Measurements from ENCODE around the gene NAV3.

NAV3 gene, protein sequence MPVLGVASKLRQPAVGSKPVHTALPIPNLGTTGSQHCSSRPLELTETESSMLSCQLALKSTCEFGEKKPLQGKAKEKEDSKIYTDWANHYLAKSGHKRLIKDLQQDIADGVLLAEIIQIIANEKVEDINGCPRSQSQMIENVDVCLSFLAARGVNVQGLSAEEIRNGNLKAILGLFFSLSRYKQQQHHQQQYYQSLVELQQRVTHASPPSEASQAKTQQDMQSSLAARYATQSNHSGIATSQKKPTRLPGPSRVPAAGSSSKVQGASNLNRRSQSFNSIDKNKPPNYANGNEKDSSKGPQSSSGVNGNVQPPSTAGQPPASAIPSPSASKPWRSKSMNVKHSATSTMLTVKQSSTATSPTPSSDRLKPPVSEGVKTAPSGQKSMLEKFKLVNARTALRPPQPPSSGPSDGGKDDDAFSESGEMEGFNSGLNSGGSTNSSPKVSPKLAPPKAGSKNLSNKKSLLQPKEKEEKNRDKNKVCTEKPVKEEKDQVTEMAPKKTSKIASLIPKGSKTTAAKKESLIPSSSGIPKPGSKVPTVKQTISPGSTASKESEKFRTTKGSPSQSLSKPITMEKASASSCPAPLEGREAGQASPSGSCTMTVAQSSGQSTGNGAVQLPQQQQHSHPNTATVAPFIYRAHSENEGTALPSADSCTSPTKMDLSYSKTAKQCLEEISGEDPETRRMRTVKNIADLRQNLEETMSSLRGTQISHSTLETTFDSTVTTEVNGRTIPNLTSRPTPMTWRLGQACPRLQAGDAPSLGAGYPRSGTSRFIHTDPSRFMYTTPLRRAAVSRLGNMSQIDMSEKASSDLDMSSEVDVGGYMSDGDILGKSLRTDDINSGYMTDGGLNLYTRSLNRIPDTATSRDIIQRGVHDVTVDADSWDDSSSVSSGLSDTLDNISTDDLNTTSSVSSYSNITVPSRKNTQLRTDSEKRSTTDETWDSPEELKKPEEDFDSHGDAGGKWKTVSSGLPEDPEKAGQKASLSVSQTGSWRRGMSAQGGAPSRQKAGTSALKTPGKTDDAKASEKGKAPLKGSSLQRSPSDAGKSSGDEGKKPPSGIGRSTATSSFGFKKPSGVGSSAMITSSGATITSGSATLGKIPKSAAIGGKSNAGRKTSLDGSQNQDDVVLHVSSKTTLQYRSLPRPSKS (N-terminal part only)

DNA sequence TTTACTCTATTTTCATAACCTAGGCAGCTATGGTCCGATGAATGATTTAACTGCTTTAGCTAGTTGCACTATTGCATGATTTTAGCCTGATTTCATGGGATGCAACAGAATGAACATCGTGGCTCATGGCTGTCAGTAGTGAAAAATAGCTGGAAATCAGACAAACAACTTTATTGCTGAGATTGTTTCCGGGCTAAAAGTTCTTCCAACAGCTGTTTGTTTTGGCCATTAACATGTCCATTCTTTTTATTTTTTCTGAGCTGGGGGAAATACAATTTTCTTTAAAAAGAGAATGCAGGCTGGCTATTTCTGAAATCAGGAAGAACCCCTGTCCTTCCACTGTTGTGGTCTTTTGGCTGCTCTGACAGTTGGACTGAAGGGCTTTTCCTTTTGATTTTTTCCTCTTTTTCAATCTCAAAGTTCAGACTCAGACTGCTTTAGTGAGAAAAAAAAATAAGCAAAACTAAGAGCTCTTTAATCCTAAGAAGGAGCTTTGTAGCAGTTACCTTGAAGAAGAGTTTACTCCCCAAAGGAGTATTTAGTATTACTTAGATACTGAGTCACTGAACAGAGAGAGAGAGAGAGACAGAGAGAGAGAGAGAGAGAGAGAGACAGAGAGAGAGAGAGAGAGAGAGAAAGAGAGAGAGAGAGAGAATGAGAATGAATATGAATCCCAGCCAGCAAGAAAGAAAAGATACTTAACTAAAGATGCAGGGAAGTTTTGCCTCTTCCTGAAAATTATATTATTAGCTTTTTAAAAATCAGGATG, at the start of gene NAV3:
Gene NAV3, plus strand, starts transcription at position 312 of the 769 bp plus-strand sequence. CDS start 568 bp downstream, outside the sequence.
- no peak for DNase-seq

DNA sequence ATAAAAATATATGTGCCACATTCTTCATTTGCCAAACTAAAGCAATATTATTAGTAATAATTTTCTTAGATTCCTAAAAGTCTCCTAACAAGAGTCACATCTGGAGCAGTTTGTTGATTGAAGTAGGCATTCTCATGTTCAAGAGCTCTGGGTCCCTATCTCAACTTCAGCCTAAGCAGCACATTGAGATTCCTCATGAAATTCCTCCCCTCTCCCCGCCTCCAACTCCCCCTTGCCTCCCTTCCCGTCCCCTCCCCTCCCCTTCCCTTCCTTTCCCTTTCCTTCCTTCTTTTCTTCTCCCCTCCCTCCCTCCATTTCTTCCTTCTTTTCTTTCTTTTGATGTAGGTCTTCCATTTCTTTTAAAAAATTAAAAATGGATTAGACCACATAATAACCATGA, 48.7 kb upstream of the NAV3 start:
- DNase-seq: no peak

DNA sequence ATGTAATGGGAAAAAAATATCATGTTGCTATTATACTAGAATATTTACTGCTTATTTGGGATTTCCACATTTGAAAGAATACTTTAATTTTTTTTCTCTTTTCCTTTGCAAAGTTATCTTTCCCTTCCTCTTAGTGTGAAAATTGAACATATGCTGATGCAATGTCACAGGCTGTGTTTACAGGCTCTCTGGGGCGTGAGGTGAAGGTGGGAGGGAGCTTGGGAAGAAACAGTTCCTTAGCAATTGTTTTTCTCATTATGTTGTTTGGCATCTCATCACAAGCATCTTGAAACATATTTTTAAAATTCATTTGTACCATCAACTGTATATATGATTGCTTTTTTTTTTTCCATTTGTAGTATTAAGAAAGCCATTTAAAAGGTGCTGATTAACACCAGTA, 47.9 kb upstream of the NAV3 start:
- no peak for DNase-seq

DNA sequence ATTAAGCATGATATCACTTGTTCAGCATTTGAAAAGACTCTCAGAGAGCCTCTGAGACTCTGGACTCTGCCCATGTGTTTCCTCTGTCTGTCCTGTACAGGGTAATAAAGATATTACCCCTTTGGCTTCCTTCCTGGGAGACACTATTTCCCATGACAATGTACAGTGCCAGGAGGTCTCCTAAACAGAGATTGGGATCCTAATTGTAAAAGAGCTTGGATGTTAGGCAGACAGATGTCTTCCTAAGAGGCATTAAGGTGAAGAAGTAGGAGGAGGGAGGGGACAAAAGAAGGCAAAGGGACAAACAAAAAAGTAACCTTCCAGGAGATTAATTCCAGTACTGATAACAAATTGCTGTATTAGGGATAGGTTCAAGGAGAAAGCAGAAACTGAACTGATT, 45.5 kb upstream of the NAV3 start:
- no peak for DNase-seq

- DNase-seq: no peak
These were observed 44.0 kb upstream of the NAV3 start for GRCh38 chr12:77786675-77787074.

GRCh38 chr12:77788231-77789168, 42.2 kb upstream of the NAV3 start:
- no peak for DNase-seq

DNA sequence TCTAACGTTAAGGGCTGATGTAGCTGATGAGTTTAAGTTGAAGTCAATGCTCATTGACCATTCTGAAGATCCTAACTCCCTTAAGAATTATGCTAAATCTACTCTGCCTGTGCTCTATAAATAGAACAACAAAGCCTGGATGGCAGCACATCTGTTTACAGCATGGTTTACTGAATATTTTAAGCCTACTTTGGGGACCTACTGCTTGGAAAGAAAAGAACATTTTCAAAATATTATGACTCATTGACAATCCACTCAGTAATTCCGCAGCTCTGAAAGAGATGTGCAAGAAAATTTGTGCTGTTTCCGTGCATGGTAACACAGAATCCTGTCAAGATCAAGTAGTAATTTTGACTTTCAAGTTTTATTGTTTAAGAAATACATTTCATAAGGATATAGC, 35.0 kb upstream of the NAV3 start:
- no peak for DNase-seq

GRCh38 chr12:77796775-77797174, 33.9 kb upstream of the NAV3 start:
- DNase-seq: no peak

- DNase-seq: no peak
These were observed 30.2 kb upstream of the NAV3 start for GRCh38 chr12:77800501-77800900.

- no peak for DNase-seq
These were observed 22.2 kb upstream of the NAV3 start for GRCh38 chr12:77808534-77808933.

- no peak for DNase-seq
These were observed 17.1 kb upstream of the NAV3 start for GRCh38 chr12:77813558-77813957.

DNA sequence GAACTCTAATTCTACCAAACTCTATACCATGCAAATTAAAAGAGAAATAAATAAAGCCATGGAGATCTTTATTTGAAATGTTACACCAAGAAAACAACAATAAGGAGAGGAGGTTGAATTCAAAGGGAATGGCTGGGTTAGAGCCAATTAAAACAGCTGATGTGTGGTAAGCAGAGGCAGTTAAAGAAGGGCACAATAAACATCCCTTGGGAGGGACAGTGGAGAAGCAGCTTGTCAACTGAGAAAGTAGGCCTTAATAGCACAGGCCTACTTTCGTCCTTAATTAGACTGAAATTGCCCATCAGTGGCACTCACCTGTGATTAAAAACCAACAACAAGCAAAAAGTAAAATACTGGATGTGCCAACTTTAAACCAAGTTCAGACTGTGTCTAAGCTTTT, 16.3 kb upstream of the NAV3 start:
- no peak for DNase-seq

DNA sequence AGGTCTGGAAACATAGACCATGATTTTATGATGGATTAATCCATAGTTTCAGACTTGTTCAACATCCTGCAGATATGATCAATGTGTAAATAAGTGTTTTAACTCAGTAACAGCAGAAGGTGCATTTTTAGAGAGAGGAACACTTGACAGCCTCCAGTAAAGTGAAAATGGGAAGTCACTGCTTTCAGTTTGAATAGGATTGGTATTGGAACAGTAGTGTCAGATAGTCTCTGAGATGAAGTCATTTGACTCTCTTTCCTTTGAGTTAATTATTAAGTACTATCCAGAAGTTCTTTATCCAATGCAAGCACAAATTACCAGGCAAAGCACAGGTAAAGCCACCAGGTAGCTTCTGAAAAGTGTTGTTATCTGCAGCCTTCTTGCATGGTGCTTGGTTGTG, 14.5 kb upstream of the NAV3 start:
- no peak for DNase-seq

DNA sequence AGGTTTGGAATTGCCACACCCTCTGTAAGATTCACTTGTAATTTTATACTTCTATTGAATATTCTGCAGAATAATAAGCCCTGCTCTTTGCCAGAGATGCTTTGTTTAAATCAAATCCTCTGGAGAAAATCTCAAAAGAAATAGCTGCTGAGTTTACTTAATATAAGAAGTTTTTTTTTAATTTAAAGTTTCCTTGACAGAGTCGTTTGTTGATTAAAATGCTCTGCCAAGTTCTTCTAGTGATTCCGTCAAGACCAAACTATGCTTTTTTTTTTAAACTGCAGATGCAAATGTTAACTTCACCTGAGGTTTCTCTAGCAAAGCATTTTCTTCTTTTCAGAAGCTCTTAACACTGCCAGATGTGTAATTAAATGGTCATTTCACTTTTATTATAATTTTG, 13.4 kb upstream of the NAV3 start:
- DNase-seq: no peak

GRCh38 chr12:77818351-77818750, 12.3 kb upstream of the NAV3 start:
- DNase-seq: no peak

GRCh38 chr12:77821699-77822203, 8.9 kb upstream of the NAV3 start:
- DNase-seq: no peak

DNA sequence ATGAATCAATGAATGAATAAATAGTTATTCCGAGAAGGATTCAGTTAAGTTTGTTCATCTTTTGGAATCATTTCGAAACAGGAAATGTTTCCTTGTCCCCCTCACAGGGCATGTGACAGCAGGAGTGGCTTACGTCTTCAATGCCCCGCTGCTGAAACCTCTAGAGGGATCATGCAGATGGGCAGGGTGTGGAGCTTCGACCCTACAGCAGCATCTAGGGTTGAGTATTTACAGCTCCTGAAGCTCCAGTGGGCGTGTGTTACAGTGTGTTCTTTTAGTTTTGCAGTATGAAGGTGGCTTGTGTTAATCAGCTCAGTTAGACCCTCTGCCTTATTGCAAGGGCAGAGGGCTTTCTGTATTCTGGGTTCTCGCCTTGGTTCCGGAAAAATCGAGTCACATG, 2.6 kb downstream of the NAV3 start:
- DNase-seq: no peak

DNA sequence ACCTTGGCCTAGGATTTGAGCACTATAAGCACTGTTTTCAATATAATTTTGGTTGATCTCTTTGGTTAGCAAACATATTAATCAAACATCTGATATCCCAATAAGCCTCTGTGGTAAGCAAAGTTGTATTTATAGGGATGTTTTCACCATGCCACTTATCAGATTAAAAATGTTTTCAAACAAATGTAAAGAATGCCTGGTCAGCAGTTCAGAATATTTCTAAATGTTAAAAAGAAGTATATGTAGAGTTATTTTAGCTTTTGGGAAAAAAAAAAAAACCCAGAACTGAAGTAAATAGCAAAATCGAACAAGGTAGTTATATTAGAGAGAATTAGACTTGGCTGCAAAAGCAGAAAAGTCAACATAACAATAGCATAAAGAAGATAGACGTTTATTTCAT, 3.9 kb downstream of the NAV3 start:
- DNase-seq: no peak

GRCh38 chr12:77835969-77836368, 5.3 kb downstream of the NAV3 start:
- DNase-seq: no peak

GRCh38 chr12:77837876-77838291, 7.2 kb downstream of the NAV3 start:
- no peak for DNase-seq

GRCh38 chr12:77841521-77841920, 10.8 kb downstream of the NAV3 start:
- DNase-seq: no peak

Data from NCI-H2227 treated with DMSO at 0.1 percent for 48 hours (cell line).